HepG2 (cell line): ENCODE results near the gene FBXO44. TPM values are rescaled to one million over a fixed set of nuclear protein-coding genes. Genes with fewer than 3 reads are reported as not detected.
A peak's percentile ranks its signal among the peaks of the same experiment; 100 is the strongest.

Source experiments
- ATAC-seq: fragments of 200-7000 bp; cut with Tn5 transposase; 3 replicates; pipeline ENCODE4 v1.9.1; 2020; ENCODE audit warnings: mild to moderate bottlenecking, moderate library complexity
- BruUV-seq: library from RNA; stranded (reverse); fragments of 400-500 nt; replicated peaks from 2 replicates; lab custom pipeline; 2021; lab: Mats Ljungman, UMichigan
- CTCF ChIA-PET: fragments of 300-600 bp; formaldehyde crosslinking; extraction: SDS; loops from one replicate; lab custom pipeline; 2021; ENCODE audit warnings: low total read pairs, inconsistent platforms, low intra/inter-chr PET ratio; lab: Yijun Ruan, JAX
- POLR2A ChIA-PET: fragments of 350-600 bp; sonication (Branson Sonifier 250); formaldehyde crosslinking; loops from one replicate; lab custom pipeline; 2020; ENCODE audit warnings: antibody characterized with exemption, inconsistent platforms; lab: Yijun Ruan, JAX
- DNase-seq: peaks from one replicate; pipeline ENCODE4 v3.0.0-alpha.2; 2015; ENCODE audit warnings: low spot score
- FAIRE-seq: peaks from 3 replicates; lab custom pipeline; 2011; peaks lifted over from hg19 to GRCh38; lab: Jason Lieb, UNC
- H2AFZ ChIP-seq: one replicate; pipeline ENCODE4 v1.6.1; 2011; ENCODE audit warnings: low read length, inconsistent platforms
- H3K27ac ChIP-seq: fragments of 300-600 bp; 3 replicates; pipeline ENCODE4 v1.8.0; 2011; ENCODE audit warnings: mixed run types, mild to moderate bottlenecking, mixed read lengths, low read length, inconsistent platforms; ENCODE audit not compliant: insufficient read depth; ENCODE audit errors: extremely low read length
- H3K27me3 ChIP-seq, 2 experiments: fragments of 200-600 bp in 1 of 2; 2 replicates in 1 of 2; 3 replicates in 1 of 2; pipeline versions ENCODE4 v1.6.0 to v1.8.0; 2011; ENCODE audit warnings: low read length in 2 of 2, mild to moderate bottlenecking in 2 of 2, moderate library complexity in 2 of 2, inconsistent platforms in 1 of 2; ENCODE audit not compliant: insufficient read depth in 2 of 2, control insufficient read depth in 1 of 2
- H3K36me3 ChIP-seq, 2 experiments: fragments of 200-600 bp in 1 of 2; replicated peaks in 1 of 2; 2 replicates in 1 of 2; 3 replicates in 1 of 2; pipeline versions ENCODE4 v1.5.1 to v1.8.0; 2011; ENCODE audit warnings: low read length in 2 of 2, inconsistent platforms in 1 of 2; ENCODE audit not compliant: insufficient read depth in 2 of 2, control insufficient read depth in 1 of 2
- H3K4me1 ChIP-seq: 2 replicates; pipeline ENCODE4 v1.5.1; 2012; ENCODE audit warnings: low read length, inconsistent platforms; ENCODE audit not compliant: insufficient read depth
- H3K4me2 ChIP-seq: 2 replicates; pipeline ENCODE4 v1.6.0; 2011; ENCODE audit warnings: low read depth, low read length, inconsistent platforms
- H3K4me3 ChIP-seq, 3 experiments: fragments of 200-600 bp in 1 of 3; sonication (generic), shearing (Covaris generic) in 1 of 3; replicated peaks in 1 of 3; 2 replicates each; pipeline ENCODE4 v1.5.1; 2011 to 2016; ENCODE audit warnings: low read length in 3 of 3, inconsistent platforms in 2 of 3, low read depth in 2 of 3, mild to moderate bottlenecking in 2 of 3, control low read depth in 1 of 3, mixed read lengths in 1 of 3; ENCODE audit not compliant: insufficient read depth in 1 of 3
- H3K79me2 ChIP-seq: one replicate; pipeline ENCODE4 v1.6.1; 2011; ENCODE audit warnings: low read length, inconsistent platforms; ENCODE audit not compliant: insufficient read depth
- H3K9ac ChIP-seq: 2 replicates; pipeline ENCODE4 v1.6.0; 2011; ENCODE audit warnings: mild to moderate bottlenecking, low read depth, low read length, inconsistent platforms; ENCODE audit not compliant: insufficient read depth
- H3K9me3 ChIP-seq: 2 replicates; pipeline ENCODE4 v1.5.1; 2012; ENCODE audit warnings: mild to moderate bottlenecking, low read length
- H4K20me1 ChIP-seq: 2 replicates; pipeline ENCODE4 v1.6.0; 2011; ENCODE audit warnings: inconsistent platforms, mild to moderate bottlenecking, low read length, moderate library complexity; ENCODE audit not compliant: insufficient read depth
- AGO2 ChIP-seq: fragments of 200-400 bp; formaldehyde crosslinking; optimal IDR thresholded peaks from 2 replicates; pipeline ENCODE3; 2017; ENCODE audit warnings: mild to moderate bottlenecking, low read depth, low read length, moderate library complexity
- ELF1 ChIP-seq: sonication (generic); formaldehyde crosslinking; IDR thresholded peaks from 2 replicates; pipeline ENCODE4 v1.4.0; 2020; ENCODE audit warnings: missing genetic modification reagents
- HNRNPLL ChIP-seq: fragments of 200-400 bp; formaldehyde crosslinking; IDR thresholded peaks from 2 replicates; pipeline ENCODE4 v1.6.1; 2017; ENCODE audit warnings: mild to moderate bottlenecking, low read depth, low read length; ENCODE audit not compliant: poor library complexity, severe bottlenecking
- HOXA5 ChIP-seq: sonication (generic); formaldehyde crosslinking; IDR thresholded peaks from 2 replicates; pipeline ENCODE4 v1.4.0; 2020; ENCODE audit warnings: missing genetic modification reagents
- PAF1 ChIP-seq: IDR thresholded peaks from 2 replicates; pipeline ENCODE4 v1.6.1; 2016; ENCODE audit warnings: missing genetic modification reagents, missing compliant biosample characterization
- PPARG ChIP-seq: conservative IDR thresholded peaks from 2 replicates; pipeline ENCODE4 v1.6.1; 2016; ENCODE audit warnings: missing biosample characterization, missing genetic modification reagents
- STAG1 ChIP-seq: sonication (generic); formaldehyde crosslinking; IDR thresholded peaks from 2 replicates; pipeline ENCODE4 v1.4.0; 2020; ENCODE audit warnings: missing genetic modification reagents
- WGBS: methylation state at CpG from one replicate; pipeline ENCODE4 v1.1.6; 2017; ENCODE audit warnings: low lambda C conversion rate; 5-methylcytosine and 5-hydroxymethylcytosine counted together
- in situ Hi-C: cut with HindIII; loops from 2 replicates; pipeline ENCODE4 v1.10.0; 2017; ENCODE audit warnings: low pct_unique_long_range_greater_than_20kb; ENCODE audit not compliant: extremely low pct_ligation_motif_present
- intact Hi-C: fragments of 100-400 bp; cut with micrococcal nuclease; formaldehyde crosslinking; loops from one replicate; pipeline ENCODE4 v1.10.0; 2022; ENCODE audit not compliant: unreplicated experiment
- polyA plus RNA-seq, 8 experiments: library from polyadenylated mRNA; depleted of rRNA in 3 of 8; stranded (reverse) in 7 of 8; unstranded in 1 of 8; fragments of >200 nt; fragmentation: Illumina TruSeq in 4 of 8; extraction: Trizol in 4 of 8; gene quantifications; 2 replicates each; pipeline versions ENCODE4 v1.2.1 to v1.2.3, GENCODE V29; 2011 to 2016; ENCODE audit warnings: low read depth in 4 of 8, missing spikeins in 1 of 8, mixed read lengths in 1 of 8; ENCODE audit not compliant: insufficient read depth in 1 of 8
- total RNA-seq, 5 experiments: library from RNA; depleted of rRNA; stranded (reverse); fragments of >200 nt; fragmentation: Illumina TruSeq; extraction: Trizol; gene quantifications; 2 replicates each; pipeline ENCODE4 v1.2.3, GENCODE V29; 2016; ENCODE audit warnings: low read depth in 1 of 5
- TF ChIP-seq, protein P1 (sequence below): sonication (generic); formaldehyde crosslinking; IDR thresholded peaks from 2 replicates; pipeline ENCODE4 v1.4.0; 2020; ENCODE audit warnings: missing genetic modification reagents
- TF ChIP-seq, protein P2 (sequence below): sonication (generic); formaldehyde crosslinking; IDR thresholded peaks from 2 replicates; pipeline ENCODE4 v1.8.0; 2022; ENCODE audit warnings: mild to moderate bottlenecking, missing genetic modification reagents
- TF ChIP-seq, protein P3 (sequence below): sonication (generic); formaldehyde crosslinking; IDR thresholded peaks from 2 replicates; pipeline ENCODE4 v1.4.0; 2020; ENCODE audit warnings: missing genetic modification reagents, mild to moderate bottlenecking, borderline replicate concordance
- TF ChIP-seq, protein P4 (sequence below): sonication (generic); formaldehyde crosslinking; IDR thresholded peaks from 2 replicates; pipeline ENCODE4 v1.5.1; 2020; ENCODE audit warnings: mild to moderate bottlenecking, missing genetic modification reagents, moderate library complexity

Gene FBXO44
- total and polyA plus RNA-seq, 2 of the 13 experiments (the other 11 are each of a cell fraction or from before 2014, with no cell fraction given) = 22.4 to 27.9 TPM

DNA sequence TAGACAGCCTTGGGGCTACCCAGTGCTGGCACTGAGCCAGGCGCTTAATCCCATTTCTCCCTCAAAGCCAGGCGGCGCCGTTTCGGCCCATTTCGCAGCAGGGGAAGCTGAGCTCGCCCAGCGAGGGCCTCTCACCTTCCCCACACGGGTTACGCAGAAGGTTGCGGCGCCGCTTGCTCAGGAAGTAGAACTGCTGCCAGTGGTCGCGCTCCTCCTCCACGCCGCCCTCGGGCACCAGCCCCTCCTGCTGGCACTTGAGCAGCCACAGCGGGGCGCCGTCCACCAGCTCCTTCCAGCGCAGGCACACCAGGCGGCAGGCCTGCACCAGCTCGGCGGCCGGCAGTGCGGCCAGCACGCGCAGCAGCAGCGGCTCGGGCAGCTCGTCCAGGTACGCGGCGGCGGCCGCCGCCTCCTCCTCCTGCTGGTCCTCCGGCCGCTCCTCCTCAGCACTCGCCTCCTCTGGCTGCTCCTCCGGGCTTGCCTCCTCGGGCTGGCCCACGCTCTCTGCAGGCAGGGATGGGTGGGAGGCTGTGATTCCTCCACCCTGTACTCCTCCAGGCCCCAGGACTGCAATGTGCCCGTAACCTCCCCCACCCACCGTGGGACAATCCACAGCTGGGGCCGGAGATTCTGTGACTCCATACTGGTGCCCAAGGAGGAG lies 4.2 kb upstream of the FBXO44 start:
- intact Hi-C loops = loop anchor here (5.0 kb wide), 2 partner anchors 67 to 152 kb away; no protein-coding TSS in a partner anchor
- CTCF ChIA-PET = no interaction called here
- H3K27ac ChIP-seq = no peak overlapping the region
- TF ChIP-seq PAF1 (CRISPR knock-in tag) (no peak), HNRNPLL (peak; percentile 24), AGO2 (peak; percentile 90), HOXA5 (CRISPR knock-in tag) (no peak), ELF1 (CRISPR knock-in tag) (no peak), PPARG (no peak), STAG1 (CRISPR knock-in tag) (0 out of 2 replicates have a peak, but pooled peaks have one; percentile 11)
- TF ChIP-seq, protein P1, sequence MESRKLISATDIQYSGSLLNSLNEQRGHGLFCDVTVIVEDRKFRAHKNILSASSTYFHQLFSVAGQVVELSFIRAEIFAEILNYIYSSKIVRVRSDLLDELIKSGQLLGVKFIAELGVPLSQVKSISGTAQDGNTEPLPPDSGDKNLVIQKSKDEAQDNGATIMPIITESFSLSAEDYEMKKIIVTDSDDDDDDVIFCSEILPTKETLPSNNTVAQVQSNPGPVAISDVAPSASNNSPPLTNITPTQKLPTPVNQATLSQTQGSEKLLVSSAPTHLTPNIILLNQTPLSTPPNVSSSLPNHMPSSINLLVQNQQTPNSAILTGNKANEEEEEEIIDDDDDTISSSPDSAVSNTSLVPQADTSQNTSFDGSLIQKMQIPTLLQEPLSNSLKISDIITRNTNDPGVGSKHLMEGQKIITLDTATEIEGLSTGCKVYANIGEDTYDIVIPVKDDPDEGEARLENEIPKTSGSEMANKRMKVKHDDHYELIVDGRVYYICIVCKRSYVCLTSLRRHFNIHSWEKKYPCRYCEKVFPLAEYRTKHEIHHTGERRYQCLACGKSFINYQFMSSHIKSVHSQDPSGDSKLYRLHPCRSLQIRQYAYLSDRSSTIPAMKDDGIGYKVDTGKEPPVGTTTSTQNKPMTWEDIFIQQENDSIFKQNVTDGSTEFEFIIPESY (CRISPR knock-in tag) = peak; percentile 77
- TF ChIP-seq, protein P2, sequence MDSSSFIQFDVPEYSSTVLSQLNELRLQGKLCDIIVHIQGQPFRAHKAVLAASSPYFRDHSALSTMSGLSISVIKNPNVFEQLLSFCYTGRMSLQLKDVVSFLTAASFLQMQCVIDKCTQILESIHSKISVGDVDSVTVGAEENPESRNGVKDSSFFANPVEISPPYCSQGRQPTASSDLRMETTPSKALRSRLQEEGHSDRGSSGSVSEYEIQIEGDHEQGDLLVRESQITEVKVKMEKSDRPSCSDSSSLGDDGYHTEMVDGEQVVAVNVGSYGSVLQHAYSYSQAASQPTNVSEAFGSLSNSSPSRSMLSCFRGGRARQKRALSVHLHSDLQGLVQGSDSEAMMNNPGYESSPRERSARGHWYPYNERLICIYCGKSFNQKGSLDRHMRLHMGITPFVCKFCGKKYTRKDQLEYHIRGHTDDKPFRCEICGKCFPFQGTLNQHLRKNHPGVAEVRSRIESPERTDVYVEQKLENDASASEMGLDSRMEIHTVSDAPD = no peak
- TF ChIP-seq, protein P3, sequence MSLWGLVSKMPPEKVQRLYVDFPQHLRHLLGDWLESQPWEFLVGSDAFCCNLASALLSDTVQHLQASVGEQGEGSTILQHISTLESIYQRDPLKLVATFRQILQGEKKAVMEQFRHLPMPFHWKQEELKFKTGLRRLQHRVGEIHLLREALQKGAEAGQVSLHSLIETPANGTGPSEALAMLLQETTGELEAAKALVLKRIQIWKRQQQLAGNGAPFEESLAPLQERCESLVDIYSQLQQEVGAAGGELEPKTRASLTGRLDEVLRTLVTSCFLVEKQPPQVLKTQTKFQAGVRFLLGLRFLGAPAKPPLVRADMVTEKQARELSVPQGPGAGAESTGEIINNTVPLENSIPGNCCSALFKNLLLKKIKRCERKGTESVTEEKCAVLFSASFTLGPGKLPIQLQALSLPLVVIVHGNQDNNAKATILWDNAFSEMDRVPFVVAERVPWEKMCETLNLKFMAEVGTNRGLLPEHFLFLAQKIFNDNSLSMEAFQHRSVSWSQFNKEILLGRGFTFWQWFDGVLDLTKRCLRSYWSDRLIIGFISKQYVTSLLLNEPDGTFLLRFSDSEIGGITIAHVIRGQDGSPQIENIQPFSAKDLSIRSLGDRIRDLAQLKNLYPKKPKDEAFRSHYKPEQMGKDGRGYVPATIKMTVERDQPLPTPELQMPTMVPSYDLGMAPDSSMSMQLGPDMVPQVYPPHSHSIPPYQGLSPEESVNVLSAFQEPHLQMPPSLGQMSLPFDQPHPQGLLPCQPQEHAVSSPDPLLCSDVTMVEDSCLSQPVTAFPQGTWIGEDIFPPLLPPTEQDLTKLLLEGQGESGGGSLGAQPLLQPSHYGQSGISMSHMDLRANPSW (CRISPR knock-in tag) = no peak
- TF ChIP-seq, protein P4, sequence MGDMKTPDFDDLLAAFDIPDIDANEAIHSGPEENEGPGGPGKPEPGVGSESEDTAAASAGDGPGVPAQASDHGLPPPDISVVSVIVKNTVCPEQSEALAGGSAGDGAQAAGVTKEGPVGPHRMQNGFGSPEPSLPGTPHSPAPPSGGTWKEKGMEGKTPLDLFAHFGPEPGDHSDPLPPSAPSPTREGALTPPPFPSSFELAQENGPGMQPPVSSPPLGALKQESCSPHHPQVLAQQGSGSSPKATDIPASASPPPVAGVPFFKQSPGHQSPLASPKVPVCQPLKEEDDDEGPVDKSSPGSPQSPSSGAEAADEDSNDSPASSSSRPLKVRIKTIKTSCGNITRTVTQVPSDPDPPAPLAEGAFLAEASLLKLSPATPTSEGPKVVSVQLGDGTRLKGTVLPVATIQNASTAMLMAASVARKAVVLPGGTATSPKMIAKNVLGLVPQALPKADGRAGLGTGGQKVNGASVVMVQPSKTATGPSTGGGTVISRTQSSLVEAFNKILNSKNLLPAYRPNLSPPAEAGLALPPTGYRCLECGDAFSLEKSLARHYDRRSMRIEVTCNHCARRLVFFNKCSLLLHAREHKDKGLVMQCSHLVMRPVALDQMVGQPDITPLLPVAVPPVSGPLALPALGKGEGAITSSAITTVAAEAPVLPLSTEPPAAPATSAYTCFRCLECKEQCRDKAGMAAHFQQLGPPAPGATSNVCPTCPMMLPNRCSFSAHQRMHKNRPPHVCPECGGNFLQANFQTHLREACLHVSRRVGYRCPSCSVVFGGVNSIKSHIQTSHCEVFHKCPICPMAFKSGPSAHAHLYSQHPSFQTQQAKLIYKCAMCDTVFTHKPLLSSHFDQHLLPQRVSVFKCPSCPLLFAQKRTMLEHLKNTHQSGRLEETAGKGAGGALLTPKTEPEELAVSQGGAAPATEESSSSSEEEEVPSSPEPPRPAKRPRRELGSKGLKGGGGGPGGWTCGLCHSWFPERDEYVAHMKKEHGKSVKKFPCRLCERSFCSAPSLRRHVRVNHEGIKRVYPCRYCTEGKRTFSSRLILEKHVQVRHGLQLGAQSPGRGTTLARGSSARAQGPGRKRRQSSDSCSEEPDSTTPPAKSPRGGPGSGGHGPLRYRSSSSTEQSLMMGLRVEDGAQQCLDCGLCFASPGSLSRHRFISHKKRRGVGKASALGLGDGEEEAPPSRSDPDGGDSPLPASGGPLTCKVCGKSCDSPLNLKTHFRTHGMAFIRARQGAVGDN = peak; percentile 21; the same call in 1 of the 2 replicates

More for the DNA sequence above, 4.2 kb upstream of the FBXO44 start:
- H2AFZ ChIP-seq = no peak overlapping the region
- H3K9ac ChIP-seq = no peak overlapping the region
- H3K4me2 ChIP-seq = no peak overlapping the region
- peaks cover 66% of the 10 kb centered on the region for H3K4me1 ChIP-seq
- H4K20me1 ChIP-seq = peaks cover 11% of the 10 kb centered on the region
- no peak for FAIRE-seq
- H3K27me3 ChIP-seq = no peaks in the 10 kb centered on the region
- H3K79me2 ChIP-seq = peaks cover 20% of the 10 kb centered on the region
- no peak for DNase-seq
- peaks cover 0 to 2% of the 10 kb centered on the region in 2 experiments; a peak in 1 of 5 replicates for H3K36me3 ChIP-seq
- POLR2A ChIA-PET = no interaction called here
- 97% methylated on average over 44 of the region's 47 CpGs for WGBS
- no peak overlapping the region for H3K4me3 ChIP-seq
- BruUV-seq = no TSS peak
- in situ Hi-C loops = no loop called here
- H3K9me3 ChIP-seq = no peaks in the 10 kb centered on the region
- ATAC-seq = no peak
